H1 (cell line): ENCODE data around the gene ZNF555.

Source experiments
- CBX5 ChIP-seq: fragments of 300-800, 300-1000 bp; sonication (generic); IDR thresholded peaks from 2 replicates; pipeline ENCODE4 v1.7.1; 2016; ENCODE audit warnings: antibody characterized with exemption, low read length, low read depth
- CHD1 ChIP-seq: IDR thresholded peaks from 2 replicates; pipeline ENCODE4 v1.6.1; 2012; ENCODE audit warnings: low read depth, low read length, improper control_type of control experiment
- CHD7 ChIP-seq: fragments of 300-600 bp; sonication (generic); IDR thresholded peaks from 2 replicates; pipeline ENCODE4 v1.7.1; 2012; ENCODE audit warnings: low read length, moderate library complexity, mild to moderate bottlenecking, inconsistent platforms; ENCODE audit not compliant: insufficient replicate concordance
- CREB1 ChIP-seq: IDR thresholded peaks from 2 replicates; pipeline ENCODE4 v1.6.1; 2012; ENCODE audit warnings: inconsistent platforms
- EP300 ChIP-seq, 2 experiments: IDR thresholded peaks; 1 replicate in 1 of 2; 2 replicates in 1 of 2; pipeline ENCODE4 v1.6.1; 2011 to 2012; ENCODE audit warnings: low read depth in 2 of 2, low read length in 2 of 2, mild to moderate bottlenecking in 2 of 2, borderline replicate concordance in 1 of 2, inconsistent platforms in 1 of 2, moderate library complexity in 1 of 2
- JUN ChIP-seq: IDR thresholded peaks from 2 replicates; pipeline ENCODE4 v1.6.1; 2011; ENCODE audit warnings: low read depth, mild to moderate bottlenecking, improper control_type of control experiment, low read length
- JUND ChIP-seq: IDR thresholded peaks from 2 replicates; pipeline ENCODE4 v1.6.1; 2011; ENCODE audit warnings: mild to moderate bottlenecking, improper control_type of control experiment, low read length
- KDM1A ChIP-seq: fragments of 200-600, 300-600 bp; sonication (generic); IDR thresholded peaks from 2 replicates; pipeline ENCODE4 v1.7.1; 2016; ENCODE audit warnings: mild to moderate bottlenecking, low read length, borderline replicate concordance
- POLR2AphosphoS5 ChIP-seq: IDR thresholded peaks from 2 replicates; pipeline ENCODE4 v1.6.1; 2011; ENCODE audit warnings: low read depth, low read length
- RAD21 ChIP-seq, 2 experiments: IDR thresholded peaks in 1 of 2; conservative IDR thresholded peaks in 1 of 2; 2 replicates each; pipeline ENCODE4 v1.6.1; 2011; ENCODE audit warnings: low read depth in 2 of 2, low read length in 2 of 2, improper control_type of control experiment in 1 of 2, inconsistent platforms in 1 of 2, mild to moderate bottlenecking in 1 of 2, moderate library complexity in 1 of 2
- TEAD4 ChIP-seq: IDR thresholded peaks from 2 replicates; pipeline ENCODE4 v1.6.1; 2012; ENCODE audit warnings: low read depth, low read length, inconsistent platforms, mixed read lengths
- TF ChIP-seq, protein P1 (sequence below), 3 experiments: IDR thresholded peaks; 1 replicate in 2 of 3; 2 replicates in 1 of 3; pipeline versions ENCODE4 v1.5.1 to v1.6.1; 2011; ENCODE audit warnings: low read length in 3 of 3, mild to moderate bottlenecking in 3 of 3, inconsistent platforms in 2 of 3, low read depth in 1 of 3, moderate library complexity in 1 of 3; ENCODE audit not compliant: insufficient read depth in 1 of 3; ENCODE audit errors: control extremely low read depth in 1 of 3
- TF ChIP-seq, protein P2 (sequence below): IDR thresholded peaks from 2 replicates; pipeline ENCODE4 v1.6.1; 2012; ENCODE audit warnings: inconsistent platforms

DNA sequence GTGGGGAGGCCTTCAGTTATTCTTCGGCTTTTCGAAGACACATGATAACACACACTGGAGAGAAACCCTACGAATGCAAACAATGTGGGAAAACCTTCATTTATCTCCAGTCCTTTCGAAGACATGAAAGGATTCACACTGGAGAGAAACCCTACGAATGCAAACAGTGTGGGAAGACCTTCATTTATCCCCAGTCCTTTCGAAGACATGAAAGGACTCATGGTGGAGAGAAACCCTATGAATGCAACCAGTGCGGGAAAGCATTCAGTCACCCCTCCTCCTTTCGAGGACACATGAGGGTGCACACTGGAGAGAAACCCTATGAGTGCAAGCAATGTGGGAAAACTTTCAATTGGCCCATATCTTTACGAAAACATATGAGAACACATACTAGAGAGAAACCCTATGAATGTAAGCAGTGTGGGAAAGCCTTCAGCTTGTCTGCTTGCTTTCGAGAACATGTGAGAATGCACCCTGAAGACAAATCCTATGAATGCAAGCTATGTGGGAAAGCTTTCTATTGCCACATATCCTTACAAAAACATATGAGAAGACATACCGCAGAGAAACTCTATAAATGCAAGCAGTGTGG is 11.8 kb downstream of the ZNF555 start:
- no peak for TF ChIP-seq JUND
- no peak for TF ChIP-seq CREB1
- no peak for TF ChIP-seq CHD1
- TF ChIP-seq, protein P1, sequence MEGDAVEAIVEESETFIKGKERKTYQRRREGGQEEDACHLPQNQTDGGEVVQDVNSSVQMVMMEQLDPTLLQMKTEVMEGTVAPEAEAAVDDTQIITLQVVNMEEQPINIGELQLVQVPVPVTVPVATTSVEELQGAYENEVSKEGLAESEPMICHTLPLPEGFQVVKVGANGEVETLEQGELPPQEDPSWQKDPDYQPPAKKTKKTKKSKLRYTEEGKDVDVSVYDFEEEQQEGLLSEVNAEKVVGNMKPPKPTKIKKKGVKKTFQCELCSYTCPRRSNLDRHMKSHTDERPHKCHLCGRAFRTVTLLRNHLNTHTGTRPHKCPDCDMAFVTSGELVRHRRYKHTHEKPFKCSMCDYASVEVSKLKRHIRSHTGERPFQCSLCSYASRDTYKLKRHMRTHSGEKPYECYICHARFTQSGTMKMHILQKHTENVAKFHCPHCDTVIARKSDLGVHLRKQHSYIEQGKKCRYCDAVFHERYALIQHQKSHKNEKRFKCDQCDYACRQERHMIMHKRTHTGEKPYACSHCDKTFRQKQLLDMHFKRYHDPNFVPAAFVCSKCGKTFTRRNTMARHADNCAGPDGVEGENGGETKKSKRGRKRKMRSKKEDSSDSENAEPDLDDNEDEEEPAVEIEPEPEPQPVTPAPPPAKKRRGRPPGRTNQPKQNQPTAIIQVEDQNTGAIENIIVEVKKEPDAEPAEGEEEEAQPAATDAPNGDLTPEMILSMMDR (IDR thresholded peaks at IDR 0.05; ENCODE audit: control extremely low read depth in 1 of 3, insufficient read depth in 1 of 3, low read depth in 1 of 3, low read length in 3 of 3), result no peak
- no peak for TF ChIP-seq EP300 (IDR thresholded peaks at IDR 0.05; ENCODE audit: borderline replicate concordance in 1 of 2, low read depth in 2 of 2, low read length in 2 of 2)
- no peak for TF ChIP-seq CHD7
- no peak for TF ChIP-seq POLR2AphosphoS5
- no peak for TF ChIP-seq JUN
- TF ChIP-seq KDM1A, result peak; percentile 20; the same call in 1 of the 2 replicates
- TF ChIP-seq RAD21 (IDR thresholded peaks at IDR 0.05 in 1 of 2, conservative IDR thresholded peaks at IDR 0.05 in 1 of 2; ENCODE audit: low read depth in 2 of 2, low read length in 2 of 2), result no peak
- TF ChIP-seq, protein P2, sequence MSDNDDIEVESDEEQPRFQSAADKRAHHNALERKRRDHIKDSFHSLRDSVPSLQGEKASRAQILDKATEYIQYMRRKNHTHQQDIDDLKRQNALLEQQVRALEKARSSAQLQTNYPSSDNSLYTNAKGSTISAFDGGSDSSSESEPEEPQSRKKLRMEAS, result no peak
- no peak for TF ChIP-seq TEAD4
- TF ChIP-seq CBX5, result no peak
